EL (cell line): ENCODE results near the gene SLC4A2.

Experiments
- DNase-seq: peaks from one replicate; pipeline ENCODE4 v3.0.0-alpha.2; 2016

The SLC4A2 gene

DNA sequence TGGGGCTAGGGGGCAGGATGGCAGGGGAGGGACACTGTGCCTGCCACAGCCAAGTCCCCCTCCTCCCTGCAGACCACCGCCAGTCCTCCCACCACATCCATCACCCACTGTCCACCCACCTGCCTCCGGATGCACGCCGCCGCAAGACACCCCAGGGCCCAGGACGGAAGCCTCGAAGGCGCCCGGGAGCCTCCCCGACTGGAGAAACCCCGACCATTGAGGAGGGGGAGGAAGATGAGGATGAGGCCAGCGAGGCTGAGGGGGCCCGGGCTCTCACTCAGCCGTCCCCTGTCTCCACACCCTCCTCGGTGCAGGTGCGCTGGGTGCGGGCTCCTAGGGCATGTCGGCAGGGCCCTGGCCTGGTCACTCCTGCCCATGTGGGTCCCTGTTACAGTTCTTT is 5.1 kb downstream of the SLC4A2 start:
- DNase-seq, result no peak

DNA sequence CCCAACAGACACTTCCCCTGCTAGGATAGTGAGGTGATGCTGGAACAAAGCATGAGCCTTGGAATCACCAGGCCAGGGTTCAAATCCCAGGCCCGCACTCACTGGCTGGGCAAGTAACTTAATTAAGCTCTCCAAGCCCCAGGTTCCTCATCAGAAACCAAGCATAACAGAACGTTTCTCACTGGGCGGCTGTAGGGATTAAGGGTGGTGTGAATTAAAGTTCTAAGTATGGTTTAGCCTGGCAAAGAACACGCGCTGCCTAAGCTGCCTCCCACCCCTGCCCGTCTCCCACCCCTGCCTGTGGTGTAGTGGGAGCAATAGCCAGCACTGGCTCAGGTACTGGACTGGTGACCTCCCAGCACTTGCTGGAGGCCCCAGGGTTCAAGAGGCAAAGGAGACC is 5.6 kb downstream of the SLC4A2 start:
- no peak for DNase-seq

DNA sequence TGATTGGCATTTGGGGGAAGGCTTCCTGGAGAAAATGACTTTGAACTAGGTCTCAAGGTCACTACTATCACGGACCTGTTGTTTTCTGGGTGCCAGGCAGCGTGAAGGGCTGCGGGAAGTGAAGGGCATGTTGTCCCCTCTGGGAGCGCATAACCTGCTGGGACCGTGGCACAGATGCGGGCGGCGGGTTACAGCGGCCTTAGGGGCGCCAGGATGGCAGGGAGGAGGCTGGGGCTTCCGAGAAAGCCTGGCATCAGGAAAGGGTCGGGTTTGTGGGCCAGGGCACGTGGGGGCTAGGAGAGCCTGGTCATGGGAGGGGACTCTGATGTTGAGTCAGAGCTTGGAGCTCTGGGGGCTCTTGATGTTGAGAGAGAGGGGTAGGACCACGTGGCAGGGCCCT is 6.1 kb downstream of the SLC4A2 start:
- no peak for DNase-seq

DNA sequence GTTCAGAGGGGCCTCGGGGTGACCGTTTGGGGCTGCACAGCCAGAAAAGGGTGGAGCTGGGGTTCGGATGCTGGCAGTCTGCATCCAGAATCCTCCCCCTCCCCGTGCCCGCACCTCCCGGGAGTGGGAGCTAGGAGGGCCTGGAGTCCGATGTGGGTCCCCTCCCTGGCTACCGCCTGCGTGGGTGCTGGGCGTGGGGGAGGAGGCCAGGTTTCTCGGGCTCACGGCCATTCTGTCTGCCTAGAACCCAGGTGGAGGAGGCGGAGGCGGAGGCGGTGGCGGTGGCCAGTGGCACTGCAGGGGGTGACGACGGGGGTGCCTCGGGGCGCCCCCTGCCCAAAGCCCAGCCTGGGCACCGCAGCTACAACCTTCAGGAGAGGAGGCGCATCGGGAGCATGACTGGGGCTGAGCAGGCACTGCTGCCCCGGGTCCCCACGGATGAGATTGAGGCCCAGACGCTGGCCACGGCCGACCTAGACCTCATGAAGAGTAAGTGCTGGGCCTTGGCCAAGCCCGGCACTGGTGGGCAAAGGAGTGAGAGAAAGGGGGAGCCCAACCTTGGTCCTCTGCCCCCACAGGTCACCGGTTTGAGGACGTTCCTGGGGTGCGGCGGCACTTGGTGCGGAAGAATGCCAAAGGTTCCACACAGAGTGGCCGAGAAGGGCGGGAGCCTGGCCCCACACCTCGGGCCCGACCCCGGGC is 7.0 kb downstream of the SLC4A2 start:
- DNase-seq, result no peak

DNA sequence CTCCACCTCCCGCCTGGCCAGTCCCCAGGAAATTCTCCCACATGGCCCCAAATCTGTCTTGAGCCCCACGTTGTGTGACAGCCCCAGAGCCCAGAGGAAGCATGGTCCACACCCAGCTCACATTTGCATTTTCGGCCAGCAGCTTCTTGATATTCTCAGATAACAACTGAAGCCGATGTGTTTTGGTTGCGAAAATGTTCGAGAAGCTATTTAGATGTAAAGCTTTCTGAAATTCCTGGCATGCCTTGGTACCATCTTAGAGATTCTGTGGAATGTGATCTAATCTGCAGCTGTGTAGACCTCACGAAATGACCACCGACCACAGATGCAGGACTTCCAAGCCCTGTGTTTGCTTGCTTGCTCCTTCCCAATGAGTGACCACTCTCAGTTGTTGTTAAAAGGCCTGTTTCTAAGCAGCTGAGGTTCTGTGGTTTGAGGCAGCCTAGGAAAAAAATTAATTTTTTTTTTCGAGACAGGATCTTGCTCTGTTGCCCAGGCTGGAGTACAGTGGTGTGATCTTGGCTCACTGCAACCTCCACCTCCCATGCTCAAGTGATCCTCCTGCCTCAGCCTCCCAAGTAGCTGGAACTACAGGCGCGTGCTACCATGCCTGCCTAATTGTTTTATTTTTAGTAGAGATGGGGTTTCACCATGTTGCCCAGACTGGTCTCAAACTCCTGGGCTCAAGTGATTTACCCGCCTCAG is 8.8 kb downstream of the SLC4A2 start:
- DNase-seq, result peak; percentile 75

DNA sequence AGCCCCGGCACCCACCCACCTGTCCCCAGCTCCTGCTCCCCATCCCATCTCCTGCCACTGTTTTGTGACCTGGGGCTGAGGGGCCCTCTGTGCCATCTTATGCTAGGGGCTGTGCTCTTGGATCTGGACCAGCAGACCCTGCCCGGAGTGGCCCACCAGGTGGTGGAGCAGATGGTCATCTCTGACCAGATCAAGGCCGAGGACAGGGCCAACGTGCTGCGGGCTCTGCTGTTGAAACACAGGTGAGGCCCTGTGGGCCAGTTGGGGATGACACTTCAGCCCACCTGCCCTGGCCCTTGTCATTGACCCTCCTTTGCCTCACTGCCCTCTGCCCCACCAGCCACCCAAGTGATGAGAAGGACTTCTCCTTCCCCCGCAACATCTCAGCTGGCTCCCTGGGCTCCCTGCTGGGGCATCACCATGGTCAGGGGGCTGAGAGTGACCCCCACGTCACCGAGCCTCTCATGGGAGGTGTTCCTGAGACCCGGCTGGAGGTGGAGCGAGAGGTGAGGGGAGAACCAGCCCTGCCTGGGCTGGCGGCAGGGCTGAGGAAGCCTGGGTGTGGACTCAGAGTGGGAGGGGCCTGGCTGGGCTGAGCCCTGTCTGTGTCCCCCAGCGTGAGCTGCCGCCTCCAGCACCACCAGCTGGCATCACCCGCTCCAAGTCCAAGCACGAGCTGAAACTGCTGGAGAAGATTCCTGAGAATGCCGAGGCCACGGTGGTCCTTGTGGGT is 10.6 kb downstream of the SLC4A2 start:
- no peak for DNase-seq

DNA sequence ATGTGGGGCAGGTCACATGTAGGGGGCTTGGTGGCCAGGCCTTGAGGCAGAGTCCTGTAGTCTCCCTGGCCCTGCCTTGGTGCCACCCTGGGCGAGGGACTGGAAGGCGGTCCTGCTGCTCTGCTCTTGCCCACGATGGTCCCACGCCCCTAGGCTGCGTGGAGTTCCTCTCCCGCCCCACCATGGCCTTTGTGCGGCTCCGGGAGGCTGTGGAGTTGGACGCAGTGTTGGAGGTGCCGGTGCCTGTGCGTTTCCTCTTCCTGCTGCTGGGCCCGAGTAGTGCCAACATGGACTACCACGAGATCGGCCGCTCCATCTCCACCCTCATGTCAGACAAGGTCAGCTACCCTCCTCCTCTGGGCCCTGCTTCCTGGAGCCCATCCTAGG is 11.2 kb downstream of the SLC4A2 start:
- DNase-seq, result no peak

DNA sequence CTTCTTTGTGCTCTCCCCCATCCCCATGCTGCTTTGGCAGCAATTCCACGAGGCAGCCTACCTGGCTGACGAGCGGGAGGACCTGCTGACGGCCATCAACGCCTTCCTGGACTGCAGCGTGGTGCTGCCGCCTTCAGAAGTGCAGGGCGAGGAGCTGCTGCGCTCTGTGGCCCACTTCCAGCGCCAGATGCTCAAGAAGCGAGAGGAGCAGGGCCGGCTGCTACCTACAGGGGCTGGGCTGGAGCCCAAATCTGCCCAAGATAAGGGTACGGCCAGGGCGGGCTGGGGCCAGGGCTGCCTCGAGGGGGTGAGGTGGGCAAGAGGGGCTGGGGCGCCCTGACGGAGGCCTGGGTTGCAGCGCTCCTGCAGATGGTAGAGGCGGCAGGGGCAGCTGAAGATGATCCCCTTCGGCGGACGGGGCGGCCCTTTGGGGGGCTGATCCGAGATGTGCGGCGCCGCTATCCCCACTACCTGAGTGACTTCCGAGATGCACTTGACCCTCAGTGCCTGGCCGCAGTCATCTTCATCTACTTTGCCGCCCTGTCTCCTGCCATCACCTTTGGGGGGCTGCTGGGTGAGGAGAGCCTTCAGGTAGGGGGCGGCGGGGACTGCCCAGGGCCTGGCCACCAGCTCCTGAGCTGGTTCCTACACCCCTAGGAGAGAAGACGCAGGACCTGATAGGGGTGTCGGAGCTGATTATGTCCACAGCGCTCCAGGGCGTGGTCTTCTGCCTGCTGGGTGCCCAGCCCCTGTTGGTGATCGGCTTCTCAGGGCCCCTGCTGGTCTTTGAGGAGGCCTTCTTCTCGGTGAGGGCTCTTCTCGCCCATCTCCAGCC is 11.9 kb downstream of the SLC4A2 start:
- no peak for DNase-seq

DNA sequence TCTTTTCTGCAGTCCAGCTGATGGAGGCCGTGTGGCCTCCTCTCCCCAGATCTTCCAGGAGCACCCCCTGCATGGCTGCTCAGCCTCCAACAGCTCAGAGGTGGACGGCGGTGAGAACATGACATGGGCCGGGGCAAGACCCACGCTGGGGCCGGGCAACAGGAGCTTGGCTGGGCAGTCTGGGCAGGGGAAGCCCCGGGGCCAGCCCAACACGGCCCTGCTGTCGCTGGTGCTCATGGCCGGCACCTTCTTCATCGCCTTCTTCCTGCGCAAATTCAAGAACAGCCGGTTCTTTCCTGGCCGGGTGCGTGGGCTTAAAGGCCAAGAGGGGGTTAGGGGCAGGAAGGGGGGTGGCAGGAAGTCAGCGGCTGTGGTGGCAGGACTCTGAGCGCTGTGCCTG is 14.6 kb downstream of the SLC4A2 start:
- DNase-seq, result no peak

DNA sequence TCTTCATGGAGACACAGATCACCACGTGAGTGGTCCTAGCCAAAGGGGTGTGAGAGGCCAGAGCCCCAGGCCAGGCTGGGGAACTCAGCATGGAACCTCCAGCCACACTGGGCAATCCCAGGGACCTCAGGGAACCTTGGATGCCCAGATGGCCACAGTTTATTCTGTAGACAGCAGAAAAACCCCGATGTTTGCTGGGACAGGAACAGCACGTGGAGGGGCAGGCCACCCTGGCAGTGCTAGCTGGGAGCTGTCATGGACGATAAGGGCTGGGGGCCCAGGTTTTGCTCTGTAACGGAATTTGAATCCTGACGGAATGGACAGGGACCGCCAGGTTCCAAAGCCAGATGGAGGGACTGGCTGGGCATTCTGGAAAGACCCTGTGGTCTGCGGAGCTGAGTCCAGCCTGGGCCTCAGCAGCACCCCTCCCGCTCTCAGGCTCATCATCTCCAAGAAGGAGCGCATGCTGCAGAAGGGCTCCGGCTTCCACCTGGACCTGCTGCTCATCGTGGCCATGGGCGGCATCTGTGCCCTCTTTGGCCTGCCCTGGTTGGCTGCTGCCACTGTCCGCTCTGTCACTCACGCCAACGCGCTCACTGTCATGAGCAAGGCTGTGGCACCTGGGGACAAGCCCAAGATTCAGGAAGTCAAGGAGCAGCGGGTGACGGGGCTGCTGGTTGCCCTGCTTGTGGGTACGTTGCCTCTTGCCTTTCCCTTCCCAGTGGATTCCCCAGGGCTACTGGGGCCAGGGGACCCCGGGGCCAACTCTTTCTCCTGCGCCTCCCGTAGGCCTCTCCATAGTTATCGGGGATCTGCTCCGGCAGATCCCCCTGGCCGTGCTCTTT is 15.7 kb downstream of the SLC4A2 start:
- no peak for DNase-seq

DNA sequence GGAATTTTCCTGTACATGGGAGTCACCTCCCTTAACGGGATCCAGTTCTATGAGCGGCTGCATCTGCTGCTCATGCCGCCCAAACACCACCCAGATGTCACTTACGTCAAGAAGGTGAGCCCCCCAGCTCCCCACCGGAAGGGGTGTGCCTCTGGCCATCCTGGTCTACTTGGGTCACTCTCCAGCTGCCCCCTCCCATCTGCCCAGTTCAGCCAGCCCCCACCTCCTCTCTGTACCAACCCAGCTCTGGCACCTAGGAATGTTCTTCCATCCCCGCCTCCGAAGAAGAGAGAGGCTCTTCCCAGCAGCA is 16.2 kb downstream of the SLC4A2 start:
- DNase-seq, result no peak

DNA sequence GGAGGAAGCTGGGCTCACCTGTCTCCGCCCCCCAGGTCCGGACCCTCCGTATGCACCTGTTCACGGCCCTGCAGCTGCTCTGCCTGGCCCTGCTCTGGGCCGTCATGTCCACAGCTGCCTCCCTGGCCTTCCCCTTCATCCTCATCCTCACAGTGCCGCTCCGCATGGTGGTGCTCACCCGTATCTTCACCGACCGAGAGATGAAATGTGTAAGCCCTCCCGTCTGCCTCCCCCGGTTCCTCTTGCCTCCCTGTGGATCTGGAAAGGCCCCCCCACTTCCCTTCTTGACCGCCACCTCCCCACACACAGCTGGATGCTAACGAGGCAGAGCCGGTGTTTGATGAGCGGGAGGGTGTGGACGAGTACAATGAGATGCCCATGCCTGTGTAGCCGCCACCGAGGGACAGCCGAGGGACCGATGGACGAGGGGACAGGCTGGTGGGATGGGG is 16.6 kb downstream of the SLC4A2 start:
- no peak for DNase-seq

DNA sequence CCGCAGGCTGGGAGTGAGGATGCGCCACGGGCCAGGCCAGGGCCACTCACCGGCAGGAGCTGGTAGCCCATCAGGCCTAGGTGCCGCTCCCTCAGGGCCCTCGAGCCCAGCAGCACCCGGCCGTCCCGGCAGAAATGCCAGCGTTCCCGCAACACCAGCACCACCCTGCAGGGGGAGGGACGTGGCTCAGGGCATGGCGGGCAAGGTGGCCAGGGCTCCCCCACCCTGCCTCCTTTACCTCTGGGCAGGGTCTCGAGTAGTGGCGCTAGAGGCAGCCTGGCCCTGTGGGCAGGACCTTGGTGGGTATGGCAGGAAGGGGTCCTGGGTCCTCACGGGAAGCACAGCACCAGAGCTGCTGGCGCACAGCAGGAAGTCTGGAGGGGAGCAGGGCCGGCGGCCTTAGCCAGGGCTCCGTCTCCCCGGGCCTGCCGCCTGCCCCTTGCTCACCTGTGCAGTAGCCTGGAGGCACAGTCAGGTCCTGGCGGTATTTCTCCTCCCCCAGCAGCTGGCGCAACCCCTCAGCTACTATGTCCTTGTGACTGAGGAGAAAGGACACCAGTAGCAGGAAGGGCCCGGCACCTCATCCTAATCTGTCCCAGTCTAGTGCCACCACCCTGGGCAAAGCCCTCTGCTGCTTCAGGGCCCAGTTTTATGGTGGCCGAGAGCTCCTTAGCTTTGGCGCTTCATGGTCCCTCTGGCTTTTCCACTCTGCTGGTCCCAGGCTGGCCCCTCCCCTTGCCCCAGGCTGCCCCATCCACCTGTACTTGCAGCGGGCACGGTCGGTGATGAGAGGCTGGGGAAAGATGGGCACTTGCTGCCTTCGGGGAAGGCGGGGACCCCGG is 17.7 kb downstream of the SLC4A2 start:
- DNase-seq, result no peak

DNA sequence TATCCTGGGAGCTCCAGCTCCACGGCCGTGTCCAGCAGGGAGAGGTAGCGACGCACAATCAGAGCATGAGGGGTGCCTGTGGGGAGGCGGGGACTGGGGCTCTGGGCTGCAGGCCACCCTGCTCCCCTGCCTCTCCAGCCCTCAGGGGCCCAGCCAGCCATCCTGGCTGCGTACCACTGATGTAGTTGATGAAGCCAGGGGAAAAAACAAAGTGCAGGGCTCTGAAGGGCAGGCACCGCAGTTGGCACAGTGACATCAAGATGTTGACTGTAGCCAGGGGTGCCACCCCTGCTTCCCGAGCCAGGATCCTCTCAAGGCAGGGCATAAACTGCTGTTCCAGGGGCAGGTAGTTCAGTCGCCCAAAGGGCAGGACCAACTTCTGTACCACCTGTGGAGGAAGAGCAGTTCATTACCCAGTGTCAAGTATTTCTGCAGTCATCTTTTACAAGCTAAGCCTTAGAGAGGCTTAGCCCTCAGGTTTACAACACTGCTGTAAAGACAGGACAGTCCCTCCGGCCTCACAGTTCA is 18.4 kb downstream of the SLC4A2 start:
- DNase-seq, result no peak

DNA sequence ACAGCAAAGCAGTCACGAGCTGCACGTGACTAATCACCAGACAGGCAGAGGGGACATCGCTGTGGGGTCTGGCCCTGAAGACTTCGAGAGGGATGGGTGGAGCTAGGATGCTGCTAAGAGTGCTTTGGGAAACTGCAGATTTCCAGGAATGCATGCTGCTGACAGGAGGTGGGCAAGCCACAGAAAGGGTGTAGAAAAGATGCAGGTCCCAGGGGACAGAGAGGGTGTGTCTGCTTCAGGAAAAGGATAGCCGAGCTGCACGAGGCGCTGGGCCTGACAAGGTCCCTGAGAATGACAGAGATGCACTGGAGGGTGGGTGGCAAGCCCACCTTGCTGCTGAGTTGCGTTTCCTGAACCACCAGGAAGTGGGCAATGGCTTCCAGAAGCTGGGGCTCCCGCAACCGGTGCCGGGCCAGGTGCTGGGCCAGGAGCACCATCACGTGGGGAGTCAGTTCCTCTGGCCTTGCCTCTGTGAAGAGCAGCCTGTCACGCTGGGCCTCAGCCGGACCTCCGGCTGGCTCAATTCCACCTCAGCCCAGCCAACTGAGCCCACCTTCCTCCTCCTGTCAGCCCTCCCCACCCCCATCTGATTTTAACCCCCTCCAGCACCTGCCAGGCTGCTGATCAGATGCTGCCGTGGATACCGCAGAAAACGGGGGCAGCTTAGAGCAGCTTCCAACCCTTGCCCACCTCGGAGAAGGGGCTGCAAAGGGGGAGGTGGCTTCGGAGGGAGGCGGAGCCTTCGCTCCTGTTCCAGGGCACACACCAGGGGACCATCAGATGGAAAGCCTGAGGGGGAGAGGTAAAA is 19.0 kb downstream of the SLC4A2 start:
- peak; percentile 19 for DNase-seq

DNA sequence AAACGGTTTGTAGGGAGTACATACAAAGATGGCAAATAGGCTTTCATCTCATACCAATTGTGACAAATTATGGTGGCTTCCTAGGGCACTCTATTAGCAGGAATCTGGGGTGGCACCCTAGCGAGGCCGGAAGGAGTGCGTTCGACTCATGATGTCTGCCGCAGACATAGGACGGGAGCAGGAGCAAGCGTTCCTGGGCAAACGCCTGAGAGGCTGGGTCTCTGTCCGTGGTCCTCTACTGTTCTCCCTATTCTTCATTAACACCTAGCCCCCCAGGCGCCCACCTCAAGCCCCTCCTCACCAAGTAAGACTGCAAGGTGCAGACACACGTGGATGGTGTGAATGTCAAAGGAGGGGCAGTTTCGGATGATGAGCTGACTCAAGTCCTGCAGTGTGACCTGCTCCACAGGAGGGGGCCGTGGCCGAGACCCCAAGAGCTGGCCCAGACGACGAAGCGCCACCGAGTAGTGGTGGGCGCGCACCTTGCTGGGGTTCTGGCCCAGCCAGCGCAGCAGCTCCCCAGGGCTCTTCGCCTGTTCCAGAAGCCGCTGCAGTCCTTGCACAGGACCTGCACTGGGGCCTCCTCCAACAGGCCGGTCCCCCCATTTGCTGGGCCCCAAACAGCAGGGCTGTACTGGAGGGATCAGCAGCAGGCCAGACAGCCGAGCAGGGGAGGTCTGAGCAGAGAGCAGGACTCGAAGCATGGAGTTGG is 20.0 kb downstream of the SLC4A2 start:
- no peak for DNase-seq

DNA sequence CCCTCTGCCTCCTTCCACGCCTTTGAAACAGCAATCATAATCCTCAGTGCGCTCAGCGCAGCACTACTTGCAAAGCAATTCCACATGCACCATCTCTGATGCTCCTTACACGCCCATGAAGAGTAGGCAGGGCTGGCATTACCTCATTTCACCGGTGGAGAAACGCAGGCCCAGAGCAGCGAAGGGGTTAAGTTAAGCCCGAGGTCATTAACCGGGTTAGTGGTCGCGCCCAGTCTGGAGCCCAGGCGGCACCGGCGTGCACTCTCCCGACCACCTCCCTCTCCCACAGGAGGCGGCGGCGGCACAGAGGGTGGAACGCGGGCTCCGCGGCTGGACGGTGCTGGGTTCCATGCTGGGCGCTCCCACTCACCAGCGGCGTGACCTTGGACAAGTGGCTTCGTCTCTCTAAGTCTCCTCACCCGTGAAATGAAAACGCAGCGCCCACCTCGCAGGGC is 20.7 kb downstream of the SLC4A2 start:
- DNase-seq, result no peak

DNA sequence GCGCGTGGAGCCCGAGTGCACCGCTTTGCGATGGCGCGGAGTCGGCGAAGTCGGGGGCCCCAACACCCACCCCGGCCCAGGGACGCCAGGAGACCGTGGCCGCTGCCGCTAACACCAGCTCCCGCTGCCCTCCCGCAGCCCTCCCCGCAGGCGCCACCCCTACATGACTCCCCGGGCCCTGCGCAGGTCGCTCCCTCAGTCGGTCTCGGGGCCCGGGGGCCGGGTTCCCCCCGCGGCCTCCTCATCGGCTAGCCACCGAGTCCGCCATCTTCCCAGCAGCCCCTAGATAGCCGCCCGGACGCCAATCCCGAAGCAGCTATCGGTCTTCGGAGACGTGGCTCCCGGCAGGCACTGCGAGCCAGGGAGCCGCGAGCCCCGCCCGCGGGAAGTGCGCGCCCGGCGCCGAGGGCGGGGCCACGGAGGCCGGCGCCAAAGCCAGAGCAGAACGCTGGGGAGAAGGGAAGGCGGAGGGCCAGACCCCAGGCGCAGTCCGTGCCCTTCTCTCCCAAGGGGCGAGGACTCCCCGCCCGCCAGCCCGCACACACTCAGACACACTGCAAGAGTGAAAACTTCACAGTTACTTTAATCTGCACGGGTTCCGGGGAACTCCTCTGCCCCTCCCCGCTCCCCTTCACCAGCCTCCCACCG is 21.3 kb downstream of the SLC4A2 start, which contains the start of gene FASTK:
TSS of gene FASTK (minus strand) at position 288 of the 648 bp plus-strand sequence. CDS start at position 245, 43 bp downstream.
- DNase-seq, result peak; percentile 89
